Peyer's patch (tissue), 4 donors: ENCODE measurements around the gene RSU1. TPM values are rescaled to one million over a fixed set of nuclear protein-coding genes. Genes with fewer than 3 reads are reported as not detected.

Source experiments
- DNase-seq, 3 donors: peaks; one replicate each; pipeline ENCODE4 v3.0.0-alpha.2; 2017 to 2019
- H3K27ac ChIP-seq, 4 donors: fragments of 200-600 bp; sonication (generic); one replicate each; pipeline ENCODE4 v1.5.1; 2016 to 2019
- H3K27me3 ChIP-seq, 2 donors: fragments of 200-600 bp; sonication (generic); one replicate each; pipeline ENCODE4 v1.5.1; 2019
- H3K36me3 ChIP-seq, 3 donors: fragments of 200-600 bp; sonication (generic); one replicate each; pipeline ENCODE4 v1.5.1; 2016 to 2019
- H3K4me1 ChIP-seq, 4 donors: fragments of 200-600 bp; sonication (generic); one replicate each; pipeline ENCODE4 v1.5.1; 2016 to 2019
- H3K4me3 ChIP-seq, 4 donors: fragments of 200-600 bp; sonication (generic); 1 replicate in 3 of 4; 2 replicates in 1 of 4; pipeline ENCODE4 v1.5.1; 2016 to 2019; ENCODE audit warnings: mild to moderate bottlenecking in 1 of 4
- H3K9me3 ChIP-seq, 4 donors: fragments of 200-600 bp; sonication (generic); one replicate each; pipeline ENCODE4 v1.5.1; 2016 to 2019; ENCODE audit warnings: mild to moderate bottlenecking in 1 of 4
- CTCF ChIP-seq, 6 experiments: fragments of 450-650 bp in 4 of 6; fragments of 200-600 bp in 2 of 6; sonication (generic) in 1 of 6; IDR thresholded peaks; one replicate each; pipeline ENCODE4 v1.5.1; 2017 to 2019; ENCODE audit warnings: antibody characterized with exemption in 6 of 6, mild to moderate bottlenecking in 3 of 6, moderate library complexity in 1 of 6
- POLR2A ChIP-seq, 2 donors: fragments of 450-650 bp; IDR thresholded peaks; one replicate each; pipeline ENCODE4 v1.5.1; 2017; ENCODE audit warnings: antibody characterized with exemption in 2 of 2, mild to moderate bottlenecking in 2 of 2, moderate library complexity in 2 of 2
- total RNA-seq, 4 donors: library from RNA; depleted of rRNA; stranded (reverse); fragments of >200 nt; gene quantifications; one replicate each; pipeline ENCODE4 v1.1.0, GENCODE V29; 2016

RSU1 gene
- total RNA-seq, 4 donors from 2014 or later: 14.5 to 31.4 (median 23.5) TPM

GRCh38 chr10:16652154-16652553, 165.1 kb downstream of the RSU1 start:
- TF ChIP-seq POLR2A (IDR thresholded peaks at IDR 0.05): no peak
- no peak for TF ChIP-seq CTCF (IDR thresholded peaks at IDR 0.05)

GRCh38 chr10:16649757-16650156, 167.5 kb downstream of the RSU1 start:
- TF ChIP-seq POLR2A (IDR thresholded peaks at IDR 0.05) (no peak), CTCF (IDR thresholded peaks at IDR 0.05) (no peak)
- Histone ChIP-seq H3K4me3 (no peak overlapping the region), H3K9me3 (no peaks in the 10 kb centered on the region), H3K4me1 (no peaks in the 10 kb centered on the region), H3K27me3 (no peaks in the 10 kb centered on the region), H3K36me3 (no peaks in the 10 kb centered on the region), H3K27ac (no peak overlapping the region)
- no peak for DNase-seq

More at GRCh38 chr10:16652154-16652553, 165.1 kb downstream of the RSU1 start:
- no peaks in the 10 kb centered on the region for H3K27me3 ChIP-seq
- no peaks in the 10 kb centered on the region for H3K9me3 ChIP-seq
- H3K4me1 ChIP-seq: no peaks in the 10 kb centered on the region
- no peak overlapping the region for H3K27ac ChIP-seq
- no peak overlapping the region for H3K4me3 ChIP-seq
- no peaks in the 10 kb centered on the region for H3K36me3 ChIP-seq
- DNase-seq: no peak

- Histone ChIP-seq H3K27ac (no peak overlapping the region), H3K9me3 (no peaks in the 10 kb centered on the region), H3K36me3 (no peaks in the 10 kb centered on the region), H3K4me3 (no peak overlapping the region), H3K27me3 (no peaks in the 10 kb centered on the region), H3K4me1 (no peaks in the 10 kb centered on the region)
- no peak for DNase-seq
- TF ChIP-seq POLR2A (IDR thresholded peaks at IDR 0.05) (no peak), CTCF (IDR thresholded peaks at IDR 0.05) (no peak)
Observed at GRCh38 chr10:16648366-16648765, 168.9 kb downstream of the RSU1 start.

GRCh38 chr10:16646181-16647059, 170.8 kb downstream of the RSU1 start:
- H3K27me3 ChIP-seq: no peaks in the 10 kb centered on the region
- DNase-seq: no peak
- no peak for TF ChIP-seq POLR2A (IDR thresholded peaks at IDR 0.05)
- no peak for TF ChIP-seq CTCF (IDR thresholded peaks at IDR 0.05)
- no peaks in the 10 kb centered on the region for H3K36me3 ChIP-seq
- no peaks in the 10 kb centered on the region for H3K4me1 ChIP-seq
- no peaks in the 10 kb centered on the region for H3K9me3 ChIP-seq
- H3K27ac ChIP-seq: no peak overlapping the region
- no peak overlapping the region for H3K4me3 ChIP-seq

GRCh38 chr10:16644146-16644545, 173.1 kb downstream of the RSU1 start:
- TF ChIP-seq POLR2A (IDR thresholded peaks at IDR 0.05): no peak
- no peak for TF ChIP-seq CTCF (IDR thresholded peaks at IDR 0.05)
- H3K27me3 ChIP-seq: no peaks in the 10 kb centered on the region
- no peaks in the 10 kb centered on the region for H3K9me3 ChIP-seq
- no peak overlapping the region for H3K4me3 ChIP-seq
- H3K27ac ChIP-seq: no peak overlapping the region
- no peaks in the 10 kb centered on the region for H3K36me3 ChIP-seq
- DNase-seq: no peak
- no peaks in the 10 kb centered on the region for H3K4me1 ChIP-seq
